ENCODE results near the gene SMTN.
A peak's percentile ranks its signal among the peaks of the same experiment; 100 is the strongest.

SMTN gene

GRCh38 chr22:31133911-31134310, 52.8 kb downstream of the SMTN start:
- DNase-seq, result no peak

GRCh38 chr22:31134688-31135087, 53.6 kb downstream of the SMTN start:
- DNase-seq, result no peak

GRCh38 chr22:31135706-31136105, 54.6 kb downstream of the SMTN start:
- DNase-seq, result no peak

DNA sequence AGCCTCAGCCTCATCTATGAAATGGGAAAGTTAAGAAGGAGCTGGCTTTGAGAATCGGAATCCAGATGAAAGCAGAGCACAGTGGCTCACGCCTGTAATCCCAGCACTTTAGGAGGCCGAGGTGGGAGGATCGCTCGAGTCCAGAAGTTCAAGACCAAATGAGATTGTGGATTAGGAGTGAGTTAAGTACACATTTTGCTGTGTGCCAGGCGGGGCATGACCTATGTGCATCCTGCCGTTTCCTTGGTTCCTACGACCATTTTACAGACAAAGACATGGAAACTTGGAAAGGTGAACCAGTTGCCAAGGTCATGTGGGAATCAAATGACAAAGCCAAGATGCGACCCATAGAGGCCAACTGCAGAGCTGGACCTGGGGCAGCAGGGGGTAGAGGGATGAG, 55.0 kb downstream of the SMTN start:
- no peak for DNase-seq

DNA sequence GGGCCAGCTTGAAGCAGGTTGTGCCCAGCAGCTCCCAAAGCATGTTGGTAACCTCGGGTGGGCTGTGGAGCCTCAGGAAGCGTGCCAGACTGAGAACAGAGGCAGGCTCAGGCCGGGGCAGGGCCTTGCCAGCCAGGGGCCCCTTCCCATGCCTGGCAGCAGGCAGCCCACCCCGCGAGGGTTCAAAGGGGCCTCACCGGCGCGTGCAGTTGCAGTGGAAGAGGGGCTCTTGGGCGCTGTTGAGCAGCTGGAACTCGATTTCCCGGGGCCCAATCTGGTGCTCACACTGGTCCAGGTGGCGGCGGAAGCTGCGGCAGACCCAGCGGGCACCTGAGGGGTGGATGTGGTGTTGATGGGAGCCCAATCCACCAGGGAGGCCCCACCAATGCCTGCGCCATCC, 55.6 kb downstream of the SMTN start:
- no peak for DNase-seq

- DNase-seq, result no peak
Observed at GRCh38 chr22:31137721-31138120, 56.6 kb downstream of the SMTN start.

- no peak for DNase-seq
Observed at GRCh38 chr22:31138126-31138525, 57.0 kb downstream of the SMTN start.

DNA sequence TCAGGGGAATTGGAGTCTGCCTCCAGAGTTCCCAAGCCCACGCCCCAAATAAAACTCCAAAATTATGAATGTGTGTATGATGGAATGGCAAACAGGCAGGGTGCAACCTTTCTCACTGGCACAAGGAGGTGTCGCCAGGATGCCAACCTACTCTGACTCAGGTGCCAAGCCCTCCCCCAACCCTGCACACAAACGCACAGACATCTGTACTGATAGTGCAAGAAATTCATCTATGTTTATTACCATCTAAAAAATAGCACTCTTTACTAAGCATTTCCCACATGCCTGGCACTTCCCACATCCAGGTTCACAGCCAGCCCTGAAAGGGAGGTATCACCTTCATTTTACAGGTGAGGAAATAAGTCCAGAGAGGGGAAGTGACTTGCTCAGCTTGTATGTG, 57.9 kb downstream of the SMTN start:
- DNase-seq, result no peak

- no peak for DNase-seq
Observed at GRCh38 chr22:31139866-31140716, 59.0 kb downstream of the SMTN start, which contains the start of gene PLA2G3. Gene PLA2G3, minus strand, starts transcription at chr22:31140508. Its CDS starts 154 bp downstream, at chr22:31140354.

DNA sequence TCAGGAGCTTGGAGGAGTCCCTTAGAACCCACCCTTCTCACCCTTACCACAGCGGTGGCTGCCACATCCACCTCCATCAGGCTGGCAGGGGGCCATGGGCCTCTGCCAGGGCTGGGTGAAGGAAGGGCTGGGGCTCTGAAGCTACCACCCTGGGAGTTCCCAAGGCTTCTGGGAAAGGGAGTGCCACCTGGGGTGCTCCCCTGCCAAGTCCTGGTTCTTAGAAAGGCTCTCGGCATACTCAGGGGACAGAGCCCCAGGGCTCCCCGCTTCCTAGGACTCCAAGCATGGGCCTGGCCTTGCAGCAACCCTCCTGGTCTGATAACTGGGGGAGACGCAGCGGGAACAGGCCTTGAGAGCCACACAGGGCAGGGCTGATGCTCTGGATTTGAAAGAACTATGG, 59.6 kb downstream of the SMTN start:
- no peak for DNase-seq

- no peak for DNase-seq
Observed at GRCh38 chr22:31141551-31141950, 60.4 kb downstream of the SMTN start.

DNA sequence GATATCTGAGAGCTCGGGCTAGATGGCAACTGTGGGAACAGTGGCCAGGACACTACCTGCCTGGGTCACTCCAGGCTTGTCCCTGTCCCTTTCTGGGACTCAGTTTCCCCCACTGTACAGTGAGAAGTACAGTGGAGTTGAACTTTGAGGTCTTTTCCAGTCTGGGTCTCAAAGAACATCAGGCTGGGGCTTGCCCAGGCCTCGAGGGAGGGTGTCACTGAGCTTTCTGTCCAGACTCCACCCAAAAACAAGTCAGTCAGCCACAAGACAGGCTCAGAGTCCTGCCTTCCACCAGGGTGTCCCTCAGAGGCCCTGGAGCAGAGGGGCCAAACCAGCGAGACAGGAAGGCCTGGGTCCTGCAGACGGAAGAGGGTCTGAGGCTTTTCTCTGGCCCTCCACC, 61.2 kb downstream of the SMTN start:
- DNase-seq, result no peak

GRCh38 chr22:31143038-31143437, 61.9 kb downstream of the SMTN start:
- no peak for DNase-seq

GRCh38 chr22:31143537-31143936, 62.4 kb downstream of the SMTN start:
- DNase-seq, result no peak

DNA sequence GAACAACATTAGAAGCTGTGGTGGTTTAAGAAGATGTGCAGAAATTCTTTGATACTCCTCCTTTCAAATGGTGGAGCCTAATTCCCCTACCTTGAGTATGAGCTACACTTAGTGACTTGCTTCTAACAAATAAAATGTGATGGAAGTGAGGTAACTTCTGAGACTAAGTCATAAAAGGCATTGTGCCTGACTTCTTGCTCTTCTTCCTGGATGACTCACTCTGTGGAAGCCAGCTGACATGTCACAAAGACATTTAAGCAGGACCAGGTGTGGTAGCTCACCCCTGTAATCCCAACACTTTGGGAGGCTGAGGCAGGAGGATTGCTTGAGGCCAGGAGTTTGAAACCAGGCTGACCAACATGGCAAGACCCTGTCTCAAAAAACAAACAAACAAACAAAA, 63.1 kb downstream of the SMTN start:
- no peak for DNase-seq

- DNase-seq, result no peak
Observed at GRCh38 chr22:31148488-31148887, 67.4 kb downstream of the SMTN start.

DNA sequence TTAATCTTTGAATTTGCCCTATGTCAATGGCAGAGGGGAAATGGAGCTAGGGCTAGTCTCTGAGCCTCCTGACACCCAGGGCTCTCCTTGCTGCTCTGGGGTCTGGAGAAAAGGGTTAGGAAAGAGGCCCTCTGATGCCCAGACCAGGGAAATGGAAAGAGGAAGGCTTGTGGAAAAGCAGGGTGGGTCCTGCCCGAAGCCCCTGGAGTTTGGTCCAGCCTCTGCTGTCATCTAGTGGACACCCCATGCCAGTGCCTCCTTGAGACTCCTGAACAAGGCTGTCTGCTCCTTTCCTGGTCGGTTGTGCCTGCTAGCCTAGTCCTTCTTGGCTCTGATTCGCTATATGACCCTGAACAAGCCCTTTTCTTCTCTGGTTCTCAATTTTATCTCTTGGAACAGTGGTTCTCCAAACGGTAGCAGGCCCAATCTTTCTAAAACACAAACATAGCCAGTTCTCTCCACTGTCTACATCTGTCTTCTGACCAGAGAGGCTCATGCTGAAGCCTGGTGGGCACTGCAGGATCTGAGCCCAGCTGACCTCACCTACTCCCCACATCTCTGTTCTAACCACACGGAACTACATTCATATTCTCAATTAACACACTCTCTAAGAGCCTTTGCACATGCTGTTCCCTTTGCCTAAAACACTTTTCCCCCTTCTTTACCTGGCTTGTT, 68.0 kb downstream of the SMTN start:
- DNase-seq, result peak; percentile 51

GRCh38 chr22:31150615-31151014, 69.5 kb downstream of the SMTN start:
- no peak for DNase-seq

DNA sequence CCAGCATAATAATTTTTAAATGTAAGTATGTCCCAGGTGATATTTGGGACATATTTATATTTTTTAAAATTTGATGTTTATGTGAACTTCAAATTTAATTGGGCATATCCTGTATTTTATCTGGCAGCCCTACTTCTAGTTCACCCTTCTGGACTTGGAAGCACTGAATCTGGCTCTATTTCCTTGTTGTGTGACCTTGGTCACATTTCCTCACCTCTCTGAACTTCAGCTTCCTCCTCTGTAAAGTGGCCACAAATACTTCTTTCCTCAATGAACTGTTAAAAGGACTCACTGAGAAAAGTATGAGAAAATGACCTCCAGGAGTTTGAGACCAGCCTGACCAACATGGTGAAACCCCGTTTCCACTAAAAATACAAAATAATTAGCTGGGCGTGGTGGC, 70.8 kb downstream of the SMTN start:
- DNase-seq, result no peak

GRCh38 chr22:31153357-31153756, 72.2 kb downstream of the SMTN start:
- no peak for DNase-seq

Data from NCI-H526 treated with DMSO at 0.1 percent for 48 hours (cell line).